A673 (cell line): Measurements from ENCODE around the gene NAXE.
A peak's percentile ranks its signal among the peaks of the same experiment; 100 is the strongest.

Experiments used
- CTCF ChIP-seq: fragments of 300-800, 200-600 bp; sonication (generic); conservative IDR thresholded peaks from 2 replicates; pipeline ENCODE4 v1.5.1; 2017; ENCODE audit warnings: low read depth, mild to moderate bottlenecking, antibody characterized with exemption, low read length, moderate library complexity, mixed read lengths
- EZH2 ChIP-seq: fragments of 200-600 bp; sonication (generic); IDR thresholded peaks from 2 replicates; pipeline ENCODE4 v1.6.1; 2017; ENCODE audit warnings: borderline replicate concordance, low read depth, mild to moderate bottlenecking, mixed read lengths, antibody characterized with exemption, low read length; ENCODE audit not compliant: poor library complexity, severe bottlenecking

- TF ChIP-seq CTCF, result peak; percentile 56
- TF ChIP-seq EZH2, result no peak
Observed at GRCh38 chr1:156584813-156585212, 6.8 kb upstream of the NAXE start.
